ENCODE measurements around the gene GBP4.

The GBP4 gene

GRCh38 chr1:89170170-89171066 is 28.3 kb downstream of the GBP4 start:
- DNase-seq, result no peak

GRCh38 chr1:89169166-89169565 is 29.6 kb downstream of the GBP4 start:
- DNase-seq, result no peak

- no peak for DNase-seq
These were observed 31.0 kb downstream of the GBP4 start for GRCh38 chr1:89167590-89168230.

GRCh38 chr1:89166705-89167104 is 32.0 kb downstream of the GBP4 start:
- DNase-seq, result no peak

GRCh38 chr1:89165811-89166210 is 32.9 kb downstream of the GBP4 start:
- DNase-seq, result no peak

GRCh38 chr1:89151047-89151446 is 47.7 kb downstream of the GBP4 start:
- DNase-seq, result no peak

- no peak for DNase-seq
These were observed 48.8 kb downstream of the GBP4 start for GRCh38 chr1:89149976-89150375.

GRCh38 chr1:89149229-89149628 is 49.5 kb downstream of the GBP4 start:
- no peak for DNase-seq

- no peak for DNase-seq
These were observed 50.8 kb downstream of the GBP4 start for GRCh38 chr1:89147678-89148658.

GRCh38 chr1:89146721-89147120 is 52.0 kb downstream of the GBP4 start:
- DNase-seq, result no peak

- DNase-seq, result no peak
These were observed 55.3 kb downstream of the GBP4 start for GRCh38 chr1:89143484-89143883.

GRCh38 chr1:89142160-89142559 is 56.6 kb downstream of the GBP4 start:
- no peak for DNase-seq

- no peak for DNase-seq
These were observed 65.0 kb downstream of the GBP4 start for GRCh38 chr1:89133747-89134146.

All from stimulated activated CD4-positive, alpha-beta T cell treated with anti-CD3 and anti-CD28 coated beads, Interleukin-1b, Interleukin-23, amount 100 ng/mL, for 48 hours (primary cell).